ENCODE measurements around the gene POU2F2. TPM values are rescaled to one million over a fixed set of nuclear protein-coding genes. Genes with fewer than 3 reads are reported as not detected.
A peak's percentile ranks its signal among the peaks of the same experiment; 100 is the strongest.
"Not testable (repeated sequence)": the region's sequence is repeated elsewhere in the genome, so short reads cannot be mapped to it uniquely, and the experiment has no call there.

Gene POU2F2
- total RNA-seq, 1 experiment from 2014 or later: 0.16 TPM

- H3K4me3 ChIP-seq: no peak overlapping the region
Measured at GRCh38 chr19:42110658-42111057, 21.6 kb downstream of the POU2F2 start.

GRCh38 chr19:42109896-42110295 is 22.4 kb downstream of the POU2F2 start:
- no peak for DNase-seq
- Histone ChIP-seq H3K4me1 (peaks cover 17% of the 10 kb centered on the region), H3K4me3 (no peak overlapping the region), H3K9me3 (replicated peaks) (no peaks in the 10 kb centered on the region), H3K27me3 (no peaks in the 10 kb centered on the region; the same call in 1 of the 2 replicates), H3K27ac (no peak overlapping the region), H3K36me3 (no peaks in the 10 kb centered on the region)

More at GRCh38 chr19:42110658-42111057, 21.6 kb downstream of the POU2F2 start:
- Histone ChIP-seq H3K27ac (no peak overlapping the region), H3K27me3 (no peaks in the 10 kb centered on the region; the same call in 1 of the 2 replicates), H3K4me1 (peaks cover 21% of the 10 kb centered on the region), H3K9me3 (replicated peaks) (no peaks in the 10 kb centered on the region), H3K36me3 (no peaks in the 10 kb centered on the region)
- no peak for DNase-seq

- Histone ChIP-seq H3K9me3 (replicated peaks) (no peaks in the 10 kb centered on the region), H3K27ac (no peak overlapping the region), H3K27me3 (no peaks in the 10 kb centered on the region; the same call in 1 of the 2 replicates), H3K4me1 (peaks cover 8% of the 10 kb centered on the region), H3K36me3 (no peaks in the 10 kb centered on the region), H3K4me3 (no peak overlapping the region)
- DNase-seq: peak; percentile 85 to 95
Measured at GRCh38 chr19:42108527-42109389, 23.5 kb downstream of the POU2F2 start.

GRCh38 chr19:42105368-42105767 is 26.9 kb downstream of the POU2F2 start:
- H3K9me3 ChIP-seq (replicated peaks): no peaks in the 10 kb centered on the region
- H3K4me3 ChIP-seq: no peak overlapping the region
- no peaks in the 10 kb centered on the region for H3K36me3 ChIP-seq
- no peaks in the 10 kb centered on the region for H3K4me1 ChIP-seq
- no peak for DNase-seq
- no peak overlapping the region for H3K27ac ChIP-seq
- H3K27me3 ChIP-seq: no peaks in the 10 kb centered on the region; the same call in 1 of the 2 replicates

- Histone ChIP-seq H3K27ac (no peak overlapping the region), H3K36me3 (no peaks in the 10 kb centered on the region), H3K4me3 (no peak overlapping the region), H3K27me3 (no peaks in the 10 kb centered on the region; the same call in none of the 2 replicates), H3K9me3 (replicated peaks) (no peaks in the 10 kb centered on the region), H3K4me1 (no peaks in the 10 kb centered on the region)
- DNase-seq: no peak
Measured at GRCh38 chr19:42102877-42103276, 29.4 kb downstream of the POU2F2 start.

GRCh38 chr19:42100241-42100640 is 32.0 kb downstream of the POU2F2 start:
- not testable (repeated sequence) for H3K4me1 ChIP-seq; H3K27me3 ChIP-seq; H3K36me3 ChIP-seq; H3K9me3 ChIP-seq (replicated peaks); DNase-seq; H3K4me3 ChIP-seq; H3K27ac ChIP-seq

- no peaks in the 10 kb centered on the region for H3K36me3 ChIP-seq
- H3K4me1 ChIP-seq: no peaks in the 10 kb centered on the region
- H3K27me3 ChIP-seq: peaks cover 3% of the 10 kb centered on the region
- no peaks in the 10 kb centered on the region for H3K9me3 ChIP-seq (replicated peaks)
- H3K27ac ChIP-seq: no peak overlapping the region
- H3K4me3 ChIP-seq: no peak overlapping the region
- no peak for DNase-seq
Measured at GRCh38 chr19:42099336-42099925, 32.8 kb downstream of the POU2F2 start.

GRCh38 chr19:42098781-42099180 is 33.5 kb downstream of the POU2F2 start:
- Histone ChIP-seq H3K9me3 (replicated peaks) (no peaks in the 10 kb centered on the region), H3K4me3 (no peak overlapping the region), H3K27me3 (peaks cover 3% of the 10 kb centered on the region), H3K4me1 (no peaks in the 10 kb centered on the region), H3K36me3 (no peaks in the 10 kb centered on the region), H3K27ac (no peak overlapping the region)
- no peak for DNase-seq

GRCh38 chr19:42097461-42097860 is 34.8 kb downstream of the POU2F2 start:
- Histone ChIP-seq H3K27ac (no peak overlapping the region), H3K27me3 (peaks cover 3% of the 10 kb centered on the region), H3K9me3 (replicated peaks) (no peaks in the 10 kb centered on the region), H3K4me3 (no peak overlapping the region), H3K4me1 (no peaks in the 10 kb centered on the region), H3K36me3 (no peaks in the 10 kb centered on the region)
- no peak for DNase-seq

GRCh38 chr19:42096255-42096837 is 35.9 kb downstream of the POU2F2 start:
- no peak overlapping the region for H3K27ac ChIP-seq
- no peak for DNase-seq
- no peaks in the 10 kb centered on the region for H3K9me3 ChIP-seq (replicated peaks)
- H3K27me3 ChIP-seq: peaks cover 8% of the 10 kb centered on the region
- no peak overlapping the region for H3K4me3 ChIP-seq
- H3K4me1 ChIP-seq: peaks cover 3% of the 10 kb centered on the region; the same call in 1 of the 2 replicates
- H3K36me3 ChIP-seq: no peaks in the 10 kb centered on the region

- no peaks in the 10 kb centered on the region for H3K36me3 ChIP-seq
- H3K4me1 ChIP-seq: peaks cover 3% of the 10 kb centered on the region; the same call in 1 of the 2 replicates
- no peaks in the 10 kb centered on the region for H3K9me3 ChIP-seq (replicated peaks)
- DNase-seq: no peak
- H3K4me3 ChIP-seq: no peak overlapping the region
- peaks cover 11% of the 10 kb centered on the region for H3K27me3 ChIP-seq
- no peak overlapping the region for H3K27ac ChIP-seq
Measured at GRCh38 chr19:42095814-42096230, 36.4 kb downstream of the POU2F2 start.

GRCh38 chr19:42095142-42095813 is 37.0 kb downstream of the POU2F2 start:
- H3K27me3 ChIP-seq: peaks cover 11% of the 10 kb centered on the region
- no peak overlapping the region for H3K4me3 ChIP-seq
- no peaks in the 10 kb centered on the region for H3K36me3 ChIP-seq
- no peaks in the 10 kb centered on the region for H3K9me3 ChIP-seq (replicated peaks)
- DNase-seq: no peak
- H3K27ac ChIP-seq: no peak overlapping the region
- peaks cover 3% of the 10 kb centered on the region; the same call in 1 of the 2 replicates for H3K4me1 ChIP-seq

- Histone ChIP-seq H3K9me3 (replicated peaks) (no peaks in the 10 kb centered on the region), H3K27me3 (peaks cover 11% of the 10 kb centered on the region), H3K36me3 (no peaks in the 10 kb centered on the region), H3K4me3 (no peak overlapping the region), H3K27ac (no peak overlapping the region), H3K4me1 (peaks cover 4% of the 10 kb centered on the region)
- DNase-seq: no peak
Measured at GRCh38 chr19:42093926-42094325, 38.3 kb downstream of the POU2F2 start.

GRCh38 chr19:42093505-42093904 is 38.7 kb downstream of the POU2F2 start:
- H3K4me3 ChIP-seq: no peak overlapping the region
- H3K36me3 ChIP-seq: no peaks in the 10 kb centered on the region
- H3K4me1 ChIP-seq: peaks cover 8% of the 10 kb centered on the region
- no peak overlapping the region for H3K27ac ChIP-seq
- no peaks in the 10 kb centered on the region for H3K9me3 ChIP-seq (replicated peaks)
- peaks cover 11% of the 10 kb centered on the region for H3K27me3 ChIP-seq
- no peak for DNase-seq

Measured in SJCRH30 (cell line).